GM12878 (cell line): ENCODE results near the gene TAPBP. TPM values are rescaled to one million over a fixed set of nuclear protein-coding genes. Genes with fewer than 3 reads are reported as not detected.
A peak's percentile ranks its signal among the peaks of the same experiment; 100 is the strongest.

Experiments used
- BMI1 ChIP-seq: fragments of 450-650 bp; IDR thresholded peaks from 2 replicates; pipeline ENCODE4 v1.6.1; 2016; ENCODE audit warnings: mild to moderate bottlenecking, moderate library complexity, borderline replicate concordance
- CREB1 ChIP-seq: IDR thresholded peaks from 2 replicates; pipeline ENCODE4 v1.6.1; 2012; ENCODE audit warnings: low read depth, mild to moderate bottlenecking, inconsistent platforms
- CREM ChIP-seq: IDR thresholded peaks from 2 replicates; pipeline ENCODE4 v1.6.1; 2014; ENCODE audit warnings: antibody characterized with exemption, low read depth
- ESRRA ChIP-seq: IDR thresholded peaks from 2 replicates; pipeline ENCODE4 v1.6.1; 2012; ENCODE audit warnings: mild to moderate bottlenecking, low read length, improper control_type of control experiment
- ETV6 ChIP-seq, 2 experiments: fragments of 450-650 bp in 1 of 2; IDR thresholded peaks in 1 of 2; conservative IDR thresholded peaks in 1 of 2; 2 replicates each; pipeline ENCODE4 v1.6.1; 2014; ENCODE audit warnings: antibody characterized with exemption in 1 of 2, borderline replicate concordance in 1 of 2, low read depth in 1 of 2, mild to moderate bottlenecking in 1 of 2, moderate library complexity in 1 of 2
- FOXM1 ChIP-seq: IDR thresholded peaks from 2 replicates; pipeline ENCODE4 v1.6.1; 2012; ENCODE audit warnings: low read depth, mild to moderate bottlenecking, inconsistent platforms, low read length, moderate library complexity
- NR2F1 ChIP-seq: fragments of 450-650 bp; conservative IDR thresholded peaks from 2 replicates; pipeline ENCODE4 v1.6.1; 2017; ENCODE audit warnings: mild to moderate bottlenecking
- PAX8 ChIP-seq: fragments of 450-650 bp; IDR thresholded peaks from 2 replicates; pipeline ENCODE4 v1.6.1; 2017; ENCODE audit warnings: mild to moderate bottlenecking, moderate library complexity
- POLR2A ChIP-seq: IDR thresholded peaks from 2 replicates; pipeline ENCODE4 v1.6.1; 2011; ENCODE audit warnings: low read depth, mild to moderate bottlenecking, low read length
- POLR2AphosphoS2 ChIP-seq: IDR thresholded peaks from 2 replicates; pipeline ENCODE4 v1.6.1; 2011; ENCODE audit warnings: low read depth, mild to moderate bottlenecking, low read length, improper control_type of control experiment, moderate library complexity
- POLR2AphosphoS5 ChIP-seq: IDR thresholded peaks from 2 replicates; pipeline ENCODE4 v1.6.1; 2011; ENCODE audit warnings: mild to moderate bottlenecking, low read length, inconsistent platforms
- POU2F2 ChIP-seq: IDR thresholded peaks from 3 replicates; pipeline ENCODE4 v1.6.1; 2011; ENCODE audit warnings: low read depth, mild to moderate bottlenecking, low read length, borderline replicate concordance
- RELA ChIP-seq: fragments of 450-650 bp; IDR thresholded peaks from 2 replicates; pipeline ENCODE4 v1.8.0; 2014; ENCODE audit warnings: borderline replicate concordance; ENCODE audit not compliant: partially characterized antibody
- RUNX3 ChIP-seq: IDR thresholded peaks from 2 replicates; pipeline ENCODE4 v1.6.1; 2012; ENCODE audit warnings: low read length, inconsistent platforms
- ZZZ3 ChIP-seq: IDR thresholded peaks from 2 replicates; pipeline ENCODE4 v1.6.1; 2011; ENCODE audit warnings: low read depth; ENCODE audit not compliant: control insufficient read depth, insufficient read length
- polyA plus RNA-seq, 11 experiments: library from polyadenylated mRNA; depleted of rRNA in 4 of 11; unstranded in 6 of 11; stranded (reverse) in 5 of 11; fragments of >200 nt; fragmentation: Nextera tagmentation in 4 of 11; fragmentation: Illumina TruSeq in 1 of 11; extraction: Ambion mirVana in 4 of 11; extraction: Trizol in 1 of 11; gene quantifications; 1 replicate in 1 of 11; 2 replicates in 10 of 11; pipeline versions ENCODE4 v1.2.1 to v1.2.3, GENCODE V29; 2011 to 2016; ENCODE audit warnings: inconsistent platforms in 2 of 11, missing spikeins in 2 of 11, low read depth in 1 of 11
- total RNA-seq, 4 experiments: library from RNA; depleted of rRNA in 3 of 4; stranded (reverse); fragments of >200 nt in 3 of 4; fragmentation: Illumina TruSeq in 1 of 4; extraction: Trizol in 1 of 4; gene quantifications; 2 replicates each; pipeline versions ENCODE4 v1.2.1 to v1.2.3, GENCODE V29; 2013 to 2021
- TF ChIP-seq, protein P1 (sequence below): fragments of 450-650 bp; IDR thresholded peaks from 2 replicates; pipeline ENCODE4 v1.6.1; 2017; ENCODE audit warnings: mild to moderate bottlenecking, low read depth, inconsistent platforms; ENCODE audit not compliant: poor library complexity, severe bottlenecking
- TF ChIP-seq, protein P2 (sequence below): fragments of 450-650 bp; IDR thresholded peaks from 2 replicates; pipeline ENCODE4 v1.6.1; 2014; ENCODE audit warnings: mild to moderate bottlenecking
- TF ChIP-seq, protein P3 (sequence below): fragments of 150-350 bp; IDR thresholded peaks from 2 replicates; pipeline ENCODE4 v1.6.1; 2014; ENCODE audit warnings: mild to moderate bottlenecking, low read depth, low read length
- TF ChIP-seq, protein P4 (sequence below): fragments of 450-650 bp; formaldehyde crosslinking; IDR thresholded peaks from 2 replicates; pipeline ENCODE4 v1.5.0; 2022; ENCODE audit warnings: mild to moderate bottlenecking, missing genetic modification characterization
- TF ChIP-seq, protein P5 (sequence below): fragments of 450-650 bp; IDR thresholded peaks from 2 replicates; pipeline ENCODE4 v1.6.1; 2017; ENCODE audit warnings: mild to moderate bottlenecking

TAPBP gene
- total and polyA plus RNA-seq, 10 of the 15 experiments (the other 5 are each of a cell fraction or from before 2014, with no cell fraction given): 14.6 to 210 (median 78.1) TPM

DNA sequence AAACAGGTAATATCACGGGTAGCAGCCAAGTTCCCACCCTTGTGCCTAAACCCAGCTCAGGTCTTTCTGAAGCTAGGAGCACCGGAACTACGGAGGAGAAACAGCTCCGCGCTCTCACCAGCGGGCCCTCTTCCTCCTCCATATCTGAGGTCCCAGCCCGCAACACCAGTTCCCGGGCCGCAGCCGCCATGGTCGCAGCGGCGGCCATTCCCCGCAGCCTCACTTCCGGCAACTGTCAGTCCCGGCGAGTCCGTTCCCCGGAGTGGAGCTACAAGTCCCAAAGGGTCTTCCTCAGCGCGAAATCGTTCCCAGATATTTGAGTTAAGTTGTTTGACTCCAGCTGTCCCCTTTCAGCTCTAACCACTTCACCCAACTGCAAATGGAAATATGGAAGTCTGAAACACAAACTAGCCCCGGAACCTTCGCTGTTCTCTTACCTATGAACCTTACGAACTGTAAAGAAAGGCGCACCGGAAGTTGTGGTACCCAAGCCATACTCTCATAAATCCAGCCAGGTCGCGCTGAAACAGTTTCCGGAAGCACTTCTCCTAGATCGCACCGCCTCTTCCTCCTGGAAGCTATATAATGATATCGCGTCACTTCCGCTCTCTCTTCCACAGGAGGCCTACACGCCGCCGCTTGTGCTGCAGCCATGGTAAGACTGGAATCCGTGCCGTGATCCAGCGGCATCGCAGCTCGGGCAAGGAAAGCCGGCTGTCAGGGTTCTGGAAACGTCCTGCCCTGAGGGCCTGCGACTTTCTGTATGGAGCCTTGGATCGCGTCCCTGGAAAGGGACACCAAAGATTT lies 42.2 kb downstream of the TAPBP start, which contains the start of the genes RPS18 and VPS52 (continued):
- TF ChIP-seq, protein P1, sequence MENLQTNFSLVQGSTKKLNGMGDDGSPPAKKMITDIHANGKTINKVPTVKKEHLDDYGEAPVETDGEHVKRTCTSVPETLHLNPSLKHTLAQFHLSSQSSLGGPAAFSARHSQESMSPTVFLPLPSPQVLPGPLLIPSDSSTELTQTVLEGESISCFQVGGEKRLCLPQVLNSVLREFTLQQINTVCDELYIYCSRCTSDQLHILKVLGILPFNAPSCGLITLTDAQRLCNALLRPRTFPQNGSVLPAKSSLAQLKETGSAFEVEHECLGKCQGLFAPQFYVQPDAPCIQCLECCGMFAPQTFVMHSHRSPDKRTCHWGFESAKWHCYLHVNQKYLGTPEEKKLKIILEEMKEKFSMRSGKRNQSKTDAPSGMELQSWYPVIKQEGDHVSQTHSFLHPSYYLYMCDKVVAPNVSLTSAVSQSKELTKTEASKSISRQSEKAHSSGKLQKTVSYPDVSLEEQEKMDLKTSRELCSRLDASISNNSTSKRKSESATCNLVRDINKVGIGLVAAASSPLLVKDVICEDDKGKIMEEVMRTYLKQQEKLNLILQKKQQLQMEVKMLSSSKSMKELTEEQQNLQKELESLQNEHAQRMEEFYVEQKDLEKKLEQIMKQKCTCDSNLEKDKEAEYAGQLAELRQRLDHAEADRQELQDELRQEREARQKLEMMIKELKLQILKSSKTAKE: peak; percentile 88
- TF ChIP-seq ESRRA (no peak), ZZZ3 (peak; percentile 73), CREM (peak; percentile 97), POU2F2 (peak; percentile 97), CREB1 (no peak), RELA (no peak), FOXM1 (no peak), ETV6 (conservative IDR thresholded peaks at IDR 0.05 in 1 of 2, IDR thresholded peaks at IDR 0.05 in 1 of 2; ENCODE audit: borderline replicate concordance in 1 of 2, low read depth in 1 of 2) (peak in 1 of 2 experiments; percentile 49; a peak in 1 of 4 replicates), PAX8 (peak; percentile 90), NR2F1 (peak; percentile 62; the same call in 1 of the 2 replicates), POLR2AphosphoS2 (peak; percentile 99), RUNX3 (no peak), BMI1 (no peak), POLR2A (peak; percentile 100), POLR2AphosphoS5 (peak; percentile 100)
- TF ChIP-seq, protein P2, sequence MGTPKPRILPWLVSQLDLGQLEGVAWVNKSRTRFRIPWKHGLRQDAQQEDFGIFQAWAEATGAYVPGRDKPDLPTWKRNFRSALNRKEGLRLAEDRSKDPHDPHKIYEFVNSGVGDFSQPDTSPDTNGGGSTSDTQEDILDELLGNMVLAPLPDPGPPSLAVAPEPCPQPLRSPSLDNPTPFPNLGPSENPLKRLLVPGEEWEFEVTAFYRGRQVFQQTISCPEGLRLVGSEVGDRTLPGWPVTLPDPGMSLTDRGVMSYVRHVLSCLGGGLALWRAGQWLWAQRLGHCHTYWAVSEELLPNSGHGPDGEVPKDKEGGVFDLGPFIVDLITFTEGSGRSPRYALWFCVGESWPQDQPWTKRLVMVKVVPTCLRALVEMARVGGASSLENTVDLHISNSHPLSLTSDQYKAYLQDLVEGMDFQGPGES: peak; percentile 13; the same call in 1 of the 2 replicates
- TF ChIP-seq, protein P3, sequence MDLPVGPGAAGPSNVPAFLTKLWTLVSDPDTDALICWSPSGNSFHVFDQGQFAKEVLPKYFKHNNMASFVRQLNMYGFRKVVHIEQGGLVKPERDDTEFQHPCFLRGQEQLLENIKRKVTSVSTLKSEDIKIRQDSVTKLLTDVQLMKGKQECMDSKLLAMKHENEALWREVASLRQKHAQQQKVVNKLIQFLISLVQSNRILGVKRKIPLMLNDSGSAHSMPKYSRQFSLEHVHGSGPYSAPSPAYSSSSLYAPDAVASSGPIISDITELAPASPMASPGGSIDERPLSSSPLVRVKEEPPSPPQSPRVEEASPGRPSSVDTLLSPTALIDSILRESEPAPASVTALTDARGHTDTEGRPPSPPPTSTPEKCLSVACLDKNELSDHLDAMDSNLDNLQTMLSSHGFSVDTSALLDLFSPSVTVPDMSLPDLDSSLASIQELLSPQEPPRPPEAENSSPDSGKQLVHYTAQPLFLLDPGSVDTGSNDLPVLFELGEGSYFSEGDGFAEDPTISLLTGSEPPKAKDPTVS: 0 out of 2 replicates have a peak, but pooled peaks have one; percentile 15
- TF ChIP-seq, protein P4, sequence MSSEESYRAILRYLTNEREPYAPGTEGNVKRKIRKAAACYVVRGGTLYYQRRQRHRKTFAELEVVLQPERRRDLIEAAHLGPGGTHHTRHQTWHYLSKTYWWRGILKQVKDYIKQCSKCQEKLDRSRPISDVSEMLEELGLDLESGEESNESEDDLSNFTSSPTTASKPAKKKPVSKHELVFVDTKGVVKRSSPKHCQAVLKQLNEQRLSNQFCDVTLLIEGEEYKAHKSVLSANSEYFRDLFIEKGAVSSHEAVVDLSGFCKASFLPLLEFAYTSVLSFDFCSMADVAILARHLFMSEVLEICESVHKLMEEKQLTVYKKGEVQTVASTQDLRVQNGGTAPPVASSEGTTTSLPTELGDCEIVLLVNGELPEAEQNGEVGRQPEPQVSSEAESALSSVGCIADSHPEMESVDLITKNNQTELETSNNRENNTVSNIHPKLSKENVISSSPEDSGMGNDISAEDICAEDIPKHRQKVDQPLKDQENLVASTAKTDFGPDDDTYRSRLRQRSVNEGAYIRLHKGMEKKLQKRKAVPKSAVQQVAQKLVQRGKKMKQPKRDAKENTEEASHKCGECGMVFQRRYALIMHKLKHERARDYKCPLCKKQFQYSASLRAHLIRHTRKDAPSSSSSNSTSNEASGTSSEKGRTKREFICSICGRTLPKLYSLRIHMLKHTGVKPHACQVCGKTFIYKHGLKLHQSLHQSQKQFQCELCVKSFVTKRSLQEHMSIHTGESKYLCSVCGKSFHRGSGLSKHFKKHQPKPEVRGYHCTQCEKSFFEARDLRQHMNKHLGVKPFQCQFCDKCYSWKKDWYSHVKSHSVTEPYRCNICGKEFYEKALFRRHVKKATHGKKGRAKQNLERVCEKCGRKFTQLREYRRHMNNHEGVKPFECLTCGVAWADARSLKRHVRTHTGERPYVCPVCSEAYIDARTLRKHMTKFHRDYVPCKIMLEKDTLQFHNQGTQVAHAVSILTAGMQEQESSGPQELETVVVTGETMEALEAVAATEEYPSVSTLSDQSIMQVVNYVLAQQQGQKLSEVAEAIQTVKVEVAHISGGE (CRISPR knock-in tag): peak; percentile 94
- TF ChIP-seq, protein P5, sequence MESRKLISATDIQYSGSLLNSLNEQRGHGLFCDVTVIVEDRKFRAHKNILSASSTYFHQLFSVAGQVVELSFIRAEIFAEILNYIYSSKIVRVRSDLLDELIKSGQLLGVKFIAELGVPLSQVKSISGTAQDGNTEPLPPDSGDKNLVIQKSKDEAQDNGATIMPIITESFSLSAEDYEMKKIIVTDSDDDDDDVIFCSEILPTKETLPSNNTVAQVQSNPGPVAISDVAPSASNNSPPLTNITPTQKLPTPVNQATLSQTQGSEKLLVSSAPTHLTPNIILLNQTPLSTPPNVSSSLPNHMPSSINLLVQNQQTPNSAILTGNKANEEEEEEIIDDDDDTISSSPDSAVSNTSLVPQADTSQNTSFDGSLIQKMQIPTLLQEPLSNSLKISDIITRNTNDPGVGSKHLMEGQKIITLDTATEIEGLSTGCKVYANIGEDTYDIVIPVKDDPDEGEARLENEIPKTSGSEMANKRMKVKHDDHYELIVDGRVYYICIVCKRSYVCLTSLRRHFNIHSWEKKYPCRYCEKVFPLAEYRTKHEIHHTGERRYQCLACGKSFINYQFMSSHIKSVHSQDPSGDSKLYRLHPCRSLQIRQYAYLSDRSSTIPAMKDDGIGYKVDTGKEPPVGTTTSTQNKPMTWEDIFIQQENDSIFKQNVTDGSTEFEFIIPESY: no peak
